ENCODE data around the gene SH3BP1.

The SH3BP1 gene

GRCh38 chr22:37616201-37617083 lies 23.0 kb upstream of the SH3BP1 start:
- DNase-seq (ENCODE audit: low read depth), result no peak

- no peak for DNase-seq (ENCODE audit: low read depth)
Observed at GRCh38 chr22:37617431-37617830, 22.0 kb upstream of the SH3BP1 start.

GRCh38 chr22:37618072-37618656 lies 21.3 kb upstream of the SH3BP1 start:
- DNase-seq (ENCODE audit: low read depth), result no peak

GRCh38 chr22:37618674-37619073 lies 20.8 kb upstream of the SH3BP1 start:
- no peak for DNase-seq (ENCODE audit: low read depth)

- no peak for DNase-seq (ENCODE audit: low read depth)
Observed at GRCh38 chr22:37619991-37620390, 19.5 kb upstream of the SH3BP1 start.

- no peak for DNase-seq (ENCODE audit: low read depth)
Observed at GRCh38 chr22:37621352-37621860, 18.1 kb upstream of the SH3BP1 start.

GRCh38 chr22:37623075-37624016 lies 16.1 kb upstream of the SH3BP1 start:
- DNase-seq (ENCODE audit: low read depth), result no peak

- DNase-seq (ENCODE audit: low read depth), result no peak
Observed at GRCh38 chr22:37624017-37624365, 15.5 kb upstream of the SH3BP1 start.

GRCh38 chr22:37624876-37625275 lies 14.6 kb upstream of the SH3BP1 start:
- DNase-seq (ENCODE audit: low read depth), result no peak

- no peak for DNase-seq (ENCODE audit: low read depth)
Observed at GRCh38 chr22:37625737-37626136, 13.7 kb upstream of the SH3BP1 start.

- DNase-seq (ENCODE audit: low read depth), result no peak
Observed at GRCh38 chr22:37626144-37626543, 13.3 kb upstream of the SH3BP1 start.

GRCh38 chr22:37626556-37627075 lies 12.9 kb upstream of the SH3BP1 start:
- no peak for DNase-seq (ENCODE audit: low read depth)

- DNase-seq (ENCODE audit: low read depth), result no peak
Observed at GRCh38 chr22:37627121-37627520, 12.3 kb upstream of the SH3BP1 start.

GRCh38 chr22:37627545-37627944 lies 11.9 kb upstream of the SH3BP1 start:
- no peak for DNase-seq (ENCODE audit: low read depth)

GRCh38 chr22:37628830-37629229 lies 10.6 kb upstream of the SH3BP1 start:
- DNase-seq (ENCODE audit: low read depth), result no peak

GRCh38 chr22:37629928-37630327 lies 9.5 kb upstream of the SH3BP1 start:
- DNase-seq (ENCODE audit: low read depth), result no peak

- no peak for DNase-seq (ENCODE audit: low read depth)
Observed at GRCh38 chr22:37630839-37631435, 8.5 kb upstream of the SH3BP1 start.

- no peak for DNase-seq (ENCODE audit: low read depth)
Observed at GRCh38 chr22:37631448-37632173, 7.9 kb upstream of the SH3BP1 start.

GRCh38 chr22:37632174-37633088 lies 7.0 kb upstream of the SH3BP1 start:
- no peak for DNase-seq (ENCODE audit: low read depth)

GRCh38 chr22:37633089-37633624 lies 6.3 kb upstream of the SH3BP1 start:
- no peak for DNase-seq (ENCODE audit: low read depth)
